GM12878 (cell line): ENCODE data around the gene SLC24A3. TPM values are rescaled to one million over a fixed set of nuclear protein-coding genes. Genes with fewer than 3 reads are reported as not detected.
A peak's percentile ranks its signal among the peaks of the same experiment; 100 is the strongest.

Experiments
- ATAC-seq: fragments of 200-7000 bp; cut with Tn5 transposase; 3 replicates; pipeline ENCODE4 v1.9.1; 2020; ENCODE audit warnings: mild to moderate bottlenecking, moderate library complexity
- BruUV-seq: library from RNA; stranded (reverse); fragments of 400-500 nt; replicated peaks from 2 replicates; lab custom pipeline; 2021; lab: Mats Ljungman, UMichigan
- CTCF ChIA-PET: fragments of 300-600 bp; sonication (Branson Sonifier 250); formaldehyde crosslinking; extraction: SDS; loops from one replicate; lab custom pipeline; 2021; ENCODE audit warnings: inconsistent platforms; lab: Yijun Ruan, JAX
- POLR2A ChIA-PET: fragments of 350-600 bp; formaldehyde crosslinking; extraction: SDS; loops from one replicate; lab custom pipeline; 2021; ENCODE audit warnings: inconsistent platforms; lab: Charles Lee
- RAD21 ChIA-PET: fragments of 300-600 bp; sonication (Branson Sonifier 250); formaldehyde crosslinking; loops from one replicate; lab custom pipeline; 2023; ENCODE audit warnings: antibody characterized with exemption; ENCODE audit not compliant: unreplicated experiment; lab: Charles Lee
- SMC1A ChIA-PET: fragments of 300-600 bp; sonication (Branson Sonifier 250); formaldehyde crosslinking; loops from one replicate; lab custom pipeline; 2023; ENCODE audit not compliant: unreplicated experiment, uncharacterized antibody; lab: Charles Lee
- DNase-seq: peaks from one replicate; pipeline ENCODE4 v3.0.0-alpha.2; 2011; ENCODE audit warnings: low read depth, low spot score
- FAIRE-seq: peaks from 3 replicates; lab custom pipeline; 2011; peaks lifted over from hg19 to GRCh38; lab: Jason Lieb, UNC
- H2AFZ ChIP-seq: 2 replicates; pipeline ENCODE4 v1.6.0; 2011; ENCODE audit warnings: low read depth, low read length, control low read depth; ENCODE audit not compliant: control insufficient read depth
- H3K27ac ChIP-seq: 2 replicates; pipeline ENCODE4 v1.5.1; 2011; ENCODE audit warnings: control low read depth; ENCODE audit not compliant: control insufficient read depth, insufficient read depth
- H3K27me3 ChIP-seq, 2 experiments: replicated peaks in 1 of 2; 2 replicates each; pipeline versions ENCODE4 v1.6.0 to v1.6.1; 2011; ENCODE audit warnings: low read length in 1 of 2; ENCODE audit not compliant: control insufficient read depth in 2 of 2, insufficient read depth in 2 of 2
- H3K36me3 ChIP-seq, 2 experiments: 2 replicates each; pipeline ENCODE4 v1.5.1; 2011; ENCODE audit warnings: low read length in 1 of 2; ENCODE audit not compliant: control insufficient read depth in 2 of 2, insufficient read depth in 2 of 2
- H3K4me1 ChIP-seq: 2 replicates; pipeline ENCODE4 v1.6.1; 2011; ENCODE audit warnings: mild to moderate bottlenecking, low read length, moderate library complexity, mixed read lengths; ENCODE audit not compliant: control insufficient read depth, insufficient read depth
- H3K4me2 ChIP-seq: 2 replicates; pipeline ENCODE4 v1.6.0; 2011; ENCODE audit warnings: control low read depth; ENCODE audit not compliant: control insufficient read depth, insufficient read depth
- H3K4me3 ChIP-seq: fragments of 200-600 bp; sonication (generic); 2 replicates; pipeline ENCODE4 v1.5.1; 2016
- H3K79me2 ChIP-seq: 2 replicates; pipeline ENCODE4 v1.6.0; 2011; ENCODE audit warnings: low read length; ENCODE audit not compliant: control insufficient read depth, insufficient read depth
- H3K9ac ChIP-seq: 2 replicates; pipeline ENCODE4 v1.8.0; 2011; ENCODE audit warnings: low read length, control low read depth, mixed read lengths; ENCODE audit not compliant: control insufficient read depth, insufficient read depth
- H3K9me3 ChIP-seq: replicated peaks from 3 replicates; pipeline ENCODE4 v1.5.1; 2011; ENCODE audit warnings: mild to moderate bottlenecking, low read length; ENCODE audit not compliant: control insufficient read depth, insufficient read depth
- H4K20me1 ChIP-seq: 2 replicates; pipeline ENCODE4 v1.6.0; 2011; ENCODE audit not compliant: control insufficient read depth, insufficient read depth
- ASH2L ChIP-seq: fragments of 300-600, 200-600 bp; sonication (generic); IDR thresholded peaks from 2 replicates; pipeline ENCODE4 v1.6.1; 2017; ENCODE audit warnings: low read depth, mild to moderate bottlenecking, borderline replicate concordance
- ATF7 ChIP-seq: fragments of 450-650 bp; IDR thresholded peaks from 2 replicates; pipeline ENCODE4 v1.6.1; 2016; ENCODE audit warnings: low read depth, mild to moderate bottlenecking
- BHLHE40 ChIP-seq, 2 experiments: fragments of 450-650 bp in 1 of 2; IDR thresholded peaks; 2 replicates each; pipeline ENCODE4 v1.6.1; 2011 to 2017; ENCODE audit warnings: low read depth in 2 of 2, borderline replicate concordance in 1 of 2, improper control_type of control experiment in 1 of 2, low read length in 1 of 2, mild to moderate bottlenecking in 1 of 2
- IKZF1 ChIP-seq: fragments of 450-650 bp; conservative IDR thresholded peaks from 2 replicates; pipeline ENCODE4 v1.6.1; 2017; ENCODE audit warnings: antibody characterized with exemption, mild to moderate bottlenecking
- IRF4 ChIP-seq: IDR thresholded peaks from 2 replicates; pipeline ENCODE4 v1.6.1; 2011; ENCODE audit warnings: low read depth, low read length
- JUNB ChIP-seq: IDR thresholded peaks from 2 replicates; pipeline ENCODE4 v1.6.1; 2016; ENCODE audit warnings: antibody characterized with exemption, mild to moderate bottlenecking
- KDM1A ChIP-seq: fragments of 200-600 bp; sonication (generic); IDR thresholded peaks from 2 replicates; pipeline ENCODE4 v1.6.1; 2016; ENCODE audit warnings: borderline replicate concordance
- NBN ChIP-seq: fragments of 450-650 bp; IDR thresholded peaks from 2 replicates; pipeline ENCODE4 v1.6.1; 2016
- NFXL1 ChIP-seq: fragments of 450-650 bp; IDR thresholded peaks from 2 replicates; pipeline ENCODE4 v1.6.1; 2017; ENCODE audit warnings: antibody characterized with exemption, mild to moderate bottlenecking, borderline replicate concordance
- NR2C1 ChIP-seq: fragments of 450-650 bp; IDR thresholded peaks from 2 replicates; pipeline ENCODE4 v1.6.1; 2017; ENCODE audit warnings: antibody characterized with exemption, mild to moderate bottlenecking, moderate library complexity
- POLR2AphosphoS2 ChIP-seq: IDR thresholded peaks from 2 replicates; pipeline ENCODE4 v1.6.1; 2011; ENCODE audit warnings: low read depth, mild to moderate bottlenecking, low read length, improper control_type of control experiment, moderate library complexity
- RFX5 ChIP-seq: IDR thresholded peaks from 2 replicates; pipeline ENCODE4 v1.6.1; 2011; ENCODE audit warnings: low read depth, low read length, improper control_type of control experiment
- RUNX3 ChIP-seq: IDR thresholded peaks from 2 replicates; pipeline ENCODE4 v1.6.1; 2012; ENCODE audit warnings: low read length, inconsistent platforms
- SMAD5 ChIP-seq: IDR thresholded peaks from 2 replicates; pipeline ENCODE4 v1.6.1; 2016; ENCODE audit warnings: antibody characterized with exemption, low read depth
- WGBS: methylation state at CpG from one replicate; pipeline ENCODE4 v1.1.6; 2016; ENCODE audit warnings: low lambda C conversion rate; ENCODE audit not compliant: insufficient replicate concordance, insufficient coverage; ENCODE audit errors: missing lambda C conversion rate; 5-methylcytosine and 5-hydroxymethylcytosine counted together
- in situ Hi-C: fragments of 300-500 bp; cut with MboI; formaldehyde crosslinking; loops from 9 replicates; pipeline ENCODE4 v1.14.3; 2018; ENCODE audit warnings: mixed read lengths
- intact Hi-C: fragments of 100-400 bp; cut with micrococcal nuclease; formaldehyde crosslinking; loops from one replicate; pipeline ENCODE4 v1.14.2; 2022; ENCODE audit not compliant: unreplicated experiment
- polyA plus RNA-seq, 11 experiments: library from polyadenylated mRNA; depleted of rRNA in 4 of 11; unstranded in 6 of 11; stranded (reverse) in 5 of 11; fragments of >200 nt; fragmentation: Nextera tagmentation in 4 of 11; fragmentation: Illumina TruSeq in 1 of 11; extraction: Ambion mirVana in 4 of 11; extraction: Trizol in 1 of 11; gene quantifications; 1 replicate in 1 of 11; 2 replicates in 10 of 11; pipeline versions ENCODE4 v1.2.1 to v1.2.3, GENCODE V29; 2011 to 2016; ENCODE audit warnings: inconsistent platforms in 2 of 11, missing spikeins in 2 of 11, low read depth in 1 of 11
- total RNA-seq, 4 experiments: library from RNA; depleted of rRNA in 3 of 4; stranded (reverse); fragments of >200 nt in 3 of 4; fragmentation: Illumina TruSeq in 1 of 4; extraction: Trizol in 1 of 4; gene quantifications; 2 replicates each; pipeline versions ENCODE4 v1.2.1 to v1.2.3, GENCODE V29; 2013 to 2021
- TF ChIP-seq, protein P1 (sequence below): IDR thresholded peaks from 2 replicates; pipeline ENCODE4 v1.6.1; 2012; ENCODE audit warnings: improper control_type of control experiment, low read depth, low read length; ENCODE audit not compliant: insufficient replicate concordance
- TF ChIP-seq, protein P2 (sequence below): fragments of 450-650 bp; IDR thresholded peaks from 2 replicates; pipeline ENCODE4 v1.6.1; 2018; ENCODE audit warnings: borderline replicate concordance, mild to moderate bottlenecking; ENCODE audit not compliant: partially characterized antibody
- TF ChIP-seq, protein P3 (sequence below): IDR thresholded peaks from 2 replicates; pipeline ENCODE4 v1.6.1; 2011; ENCODE audit warnings: low read depth, low read length, improper control_type of control experiment, borderline replicate concordance

Gene SLC24A3
- total and polyA plus RNA-seq, 10 of the 15 experiments (the other 5 are each of a cell fraction or from before 2014, with no cell fraction given): 0.04 TPM; not detected in 9

DNA sequence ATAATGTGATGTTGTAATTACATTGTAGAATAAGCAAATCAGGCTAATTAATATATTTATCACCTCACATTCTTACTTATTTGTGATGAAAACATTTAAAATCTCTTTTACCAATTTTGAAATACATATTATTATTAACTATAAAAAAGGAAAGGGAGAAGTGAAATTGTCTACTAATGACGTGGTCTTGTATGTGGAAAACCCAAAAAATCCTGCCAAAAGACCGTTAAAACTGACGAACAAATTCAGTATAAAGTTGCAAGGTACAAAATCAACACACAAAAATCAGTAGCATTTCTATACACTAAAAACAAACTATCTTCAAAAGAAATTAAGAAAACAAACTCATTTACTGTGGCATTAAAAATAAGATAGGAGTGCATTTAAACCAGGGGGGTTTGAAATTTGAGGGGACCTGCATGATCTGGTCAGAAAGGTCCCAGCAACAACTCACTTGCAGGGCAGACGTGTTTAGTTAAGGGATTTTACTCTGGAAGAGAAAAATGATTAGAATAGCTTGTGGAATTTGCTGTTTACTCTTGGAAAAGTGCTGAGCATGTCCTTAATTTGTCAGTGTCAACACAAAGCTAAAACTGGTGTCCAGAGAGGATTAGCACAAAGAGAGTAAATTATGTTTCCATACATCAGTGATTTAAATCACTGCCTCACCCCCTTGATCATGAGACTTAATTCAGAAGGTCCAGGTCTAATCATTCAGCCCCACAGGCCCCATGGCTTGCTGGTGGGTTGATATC lies 310.6 kb downstream of the SLC24A3 start:
- no TSS peak for BruUV-seq
- SMC1A ChIA-PET: no interaction called here
- POLR2A ChIA-PET: no interaction called here
- no peaks in the 10 kb centered on the region for H3K9me3 ChIP-seq
- H3K4me1 ChIP-seq: 0 out of 2 replicates have a peak, but pooled peaks cover 2% of the 10 kb centered on the region
- intact Hi-C loops (no loop called here), in situ Hi-C loops (no loop called here)
- no peak overlapping the region for H2AFZ ChIP-seq
- RAD21 ChIA-PET: no interaction called here
- H3K27me3 ChIP-seq: no peaks in the 10 kb centered on the region
- no peak overlapping the region for H3K9ac ChIP-seq
- FAIRE-seq (peak; percentile 18), DNase-seq (no peak), ATAC-seq (no peak)
- 22% methylated on average over 4 of the region's 4 CpGs for WGBS
- H3K4me3 ChIP-seq: no peak overlapping the region
- no peak overlapping the region; the same call in 1 of the 2 replicates for H3K27ac ChIP-seq
- H4K20me1 ChIP-seq: no peaks in the 10 kb centered on the region
- CTCF ChIA-PET: interaction anchor here (0.6 kb wide), 1 partner anchor 1691 kb away, joined by 3 read pairs; no protein-coding TSS in a partner anchor
- no peak overlapping the region for H3K4me2 ChIP-seq
- no peaks in the 10 kb centered on the region for H3K79me2 ChIP-seq
- no peaks in the 10 kb centered on the region for H3K36me3 ChIP-seq
- TF ChIP-seq IRF4 (no peak), NR2C1 (no peak), RUNX3 (no peak), IKZF1 (no peak), NFXL1 (no peak), JUNB (no peak), ATF7 (no peak), RFX5 (no peak), ASH2L (no peak), SMAD5 (no peak), NBN (no peak), POLR2AphosphoS2 (no peak), BHLHE40 (IDR thresholded peaks at IDR 0.05; ENCODE audit: borderline replicate concordance in 1 of 2, low read depth in 2 of 2, low read length in 1 of 2) (no peak), KDM1A (no peak)
- TF ChIP-seq, protein P1, sequence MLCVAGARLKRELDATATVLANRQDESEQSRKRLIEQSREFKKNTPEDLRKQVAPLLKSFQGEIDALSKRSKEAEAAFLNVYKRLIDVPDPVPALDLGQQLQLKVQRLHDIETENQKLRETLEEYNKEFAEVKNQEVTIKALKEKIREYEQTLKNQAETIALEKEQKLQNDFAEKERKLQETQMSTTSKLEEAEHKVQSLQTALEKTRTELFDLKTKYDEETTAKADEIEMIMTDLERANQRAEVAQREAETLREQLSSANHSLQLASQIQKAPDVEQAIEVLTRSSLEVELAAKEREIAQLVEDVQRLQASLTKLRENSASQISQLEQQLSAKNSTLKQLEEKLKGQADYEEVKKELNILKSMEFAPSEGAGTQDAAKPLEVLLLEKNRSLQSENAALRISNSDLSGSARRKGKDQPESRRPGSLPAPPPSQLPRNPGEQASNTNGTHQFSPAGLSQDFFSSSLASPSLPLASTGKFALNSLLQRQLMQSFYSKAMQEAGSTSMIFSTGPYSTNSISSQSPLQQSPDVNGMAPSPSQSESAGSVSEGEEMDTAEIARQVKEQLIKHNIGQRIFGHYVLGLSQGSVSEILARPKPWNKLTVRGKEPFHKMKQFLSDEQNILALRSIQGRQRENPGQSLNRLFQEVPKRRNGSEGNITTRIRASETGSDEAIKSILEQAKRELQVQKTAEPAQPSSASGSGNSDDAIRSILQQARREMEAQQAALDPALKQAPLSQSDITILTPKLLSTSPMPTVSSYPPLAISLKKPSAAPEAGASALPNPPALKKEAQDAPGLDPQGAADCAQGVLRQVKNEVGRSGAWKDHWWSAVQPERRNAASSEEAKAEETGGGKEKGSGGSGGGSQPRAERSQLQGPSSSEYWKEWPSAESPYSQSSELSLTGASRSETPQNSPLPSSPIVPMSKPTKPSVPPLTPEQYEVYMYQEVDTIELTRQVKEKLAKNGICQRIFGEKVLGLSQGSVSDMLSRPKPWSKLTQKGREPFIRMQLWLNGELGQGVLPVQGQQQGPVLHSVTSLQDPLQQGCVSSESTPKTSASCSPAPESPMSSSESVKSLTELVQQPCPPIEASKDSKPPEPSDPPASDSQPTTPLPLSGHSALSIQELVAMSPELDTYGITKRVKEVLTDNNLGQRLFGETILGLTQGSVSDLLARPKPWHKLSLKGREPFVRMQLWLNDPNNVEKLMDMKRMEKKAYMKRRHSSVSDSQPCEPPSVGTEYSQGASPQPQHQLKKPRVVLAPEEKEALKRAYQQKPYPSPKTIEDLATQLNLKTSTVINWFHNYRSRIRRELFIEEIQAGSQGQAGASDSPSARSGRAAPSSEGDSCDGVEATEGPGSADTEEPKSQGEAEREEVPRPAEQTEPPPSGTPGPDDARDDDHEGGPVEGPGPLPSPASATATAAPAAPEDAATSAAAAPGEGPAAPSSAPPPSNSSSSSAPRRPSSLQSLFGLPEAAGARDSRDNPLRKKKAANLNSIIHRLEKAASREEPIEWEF: no peak
- TF ChIP-seq, protein P2, sequence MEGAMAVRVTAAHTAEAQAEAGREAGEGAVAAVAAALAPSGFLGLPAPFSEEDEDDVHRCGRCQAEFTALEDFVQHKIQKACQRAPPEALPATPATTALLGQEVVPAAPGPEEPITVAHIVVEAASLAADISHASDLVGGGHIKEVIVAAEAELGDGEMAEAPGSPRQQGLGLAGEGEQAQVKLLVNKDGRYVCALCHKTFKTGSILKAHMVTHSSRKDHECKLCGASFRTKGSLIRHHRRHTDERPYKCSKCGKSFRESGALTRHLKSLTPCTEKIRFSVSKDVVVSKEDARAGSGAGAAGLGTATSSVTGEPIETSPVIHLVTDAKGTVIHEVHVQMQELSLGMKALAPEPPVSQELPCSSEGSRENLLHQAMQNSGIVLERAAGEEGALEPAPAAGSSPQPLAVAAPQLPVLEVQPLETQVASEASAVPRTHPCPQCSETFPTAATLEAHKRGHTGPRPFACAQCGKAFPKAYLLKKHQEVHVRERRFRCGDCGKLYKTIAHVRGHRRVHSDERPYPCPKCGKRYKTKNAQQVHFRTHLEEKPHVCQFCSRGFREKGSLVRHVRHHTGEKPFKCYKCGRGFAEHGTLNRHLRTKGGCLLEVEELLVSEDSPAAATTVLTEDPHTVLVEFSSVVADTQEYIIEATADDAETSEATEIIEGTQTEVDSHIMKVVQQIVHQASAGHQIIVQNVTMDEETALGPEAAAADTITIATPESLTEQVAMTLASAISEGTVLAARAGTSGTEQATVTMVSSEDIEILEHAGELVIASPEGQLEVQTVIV: no peak
- TF ChIP-seq, protein P3, sequence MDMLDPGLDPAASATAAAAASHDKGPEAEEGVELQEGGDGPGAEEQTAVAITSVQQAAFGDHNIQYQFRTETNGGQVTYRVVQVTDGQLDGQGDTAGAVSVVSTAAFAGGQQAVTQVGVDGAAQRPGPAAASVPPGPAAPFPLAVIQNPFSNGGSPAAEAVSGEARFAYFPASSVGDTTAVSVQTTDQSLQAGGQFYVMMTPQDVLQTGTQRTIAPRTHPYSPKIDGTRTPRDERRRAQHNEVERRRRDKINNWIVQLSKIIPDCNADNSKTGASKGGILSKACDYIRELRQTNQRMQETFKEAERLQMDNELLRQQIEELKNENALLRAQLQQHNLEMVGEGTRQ: no peak
